SK-N-SH (cell line): ENCODE data around the gene CDCP1.

Experiments used
- ELF1 ChIP-seq: IDR thresholded peaks from 2 replicates; pipeline ENCODE4 v1.4.0; 2012
- EZH2phosphoT487 ChIP-seq: fragments of 200-600 bp; sonication (generic); IDR thresholded peaks from 2 replicates; pipeline ENCODE4 v1.6.1; 2017; ENCODE audit warnings: low read depth, mixed run types, mild to moderate bottlenecking, antibody characterized with exemption, moderate library complexity, borderline replicate concordance
- MEF2A ChIP-seq: IDR thresholded peaks from 2 replicates; pipeline ENCODE4 v1.4.0; 2012; ENCODE audit warnings: low read depth, borderline replicate concordance
- NRF1 ChIP-seq: IDR thresholded peaks from 2 replicates; pipeline ENCODE4 v1.6.1; 2012; ENCODE audit warnings: low read depth, mild to moderate bottlenecking, low read length
- RAD21 ChIP-seq: IDR thresholded peaks from 2 replicates; pipeline ENCODE4 v1.6.1; 2012; ENCODE audit warnings: mild to moderate bottlenecking, low read length
- RXRA ChIP-seq: IDR thresholded peaks from 2 replicates; pipeline ENCODE4 v1.4.0; 2012; ENCODE audit warnings: low read depth, mild to moderate bottlenecking, borderline replicate concordance
- TF ChIP-seq, protein P1 (sequence below): fragments of 200-600 bp; sonication (generic); IDR thresholded peaks from 2 replicates; pipeline ENCODE4 v1.6.1; 2017; ENCODE audit warnings: antibody characterized with exemption, mild to moderate bottlenecking, moderate library complexity
- TF ChIP-seq, protein P2 (sequence below): fragments of 150-350 bp; IDR thresholded peaks from 2 replicates; pipeline ENCODE4 v1.6.1; 2017; ENCODE audit warnings: antibody characterized with exemption, low read length, low read depth, borderline replicate concordance
- TF ChIP-seq, protein P3 (sequence below): IDR thresholded peaks from 2 replicates; pipeline ENCODE4 v1.6.1; 2012; ENCODE audit warnings: mild to moderate bottlenecking, low read depth, low read length, moderate library complexity

DNA sequence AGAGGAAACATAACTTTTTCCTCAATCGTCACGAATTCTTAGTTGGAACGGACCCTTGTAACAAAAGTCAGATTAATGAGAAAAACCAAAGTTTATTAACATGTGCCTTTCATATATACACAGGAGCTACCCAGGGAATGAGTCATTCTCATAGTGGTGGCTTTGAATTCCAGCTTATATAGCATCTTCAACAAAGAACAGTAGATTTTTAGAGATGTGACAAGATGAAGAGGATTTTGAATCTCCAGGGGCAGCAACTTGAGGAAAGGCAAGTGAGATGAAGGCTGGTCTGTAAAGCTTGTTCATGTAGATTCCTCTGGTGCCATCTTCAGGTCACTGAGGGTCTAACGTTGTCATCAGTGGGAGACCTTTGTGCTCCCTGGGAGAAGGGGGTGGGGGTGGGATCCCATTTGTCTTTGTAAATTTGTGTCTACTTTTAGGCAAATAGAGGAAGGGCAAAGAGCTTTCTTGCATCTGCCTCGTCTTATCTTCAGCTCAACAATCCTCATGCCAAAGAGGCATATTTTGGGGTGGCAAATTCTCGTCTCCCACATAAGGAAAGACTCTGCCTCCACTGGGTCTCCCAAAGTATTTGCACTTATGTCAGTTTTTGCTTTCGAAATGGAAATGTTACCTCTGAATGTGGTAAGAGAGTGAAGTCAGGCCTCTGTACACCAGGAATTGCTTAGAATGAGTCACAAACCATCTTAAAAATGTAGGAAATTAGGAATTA is 90.6 kb downstream of the CDCP1 start:
- TF ChIP-seq, protein P1, sequence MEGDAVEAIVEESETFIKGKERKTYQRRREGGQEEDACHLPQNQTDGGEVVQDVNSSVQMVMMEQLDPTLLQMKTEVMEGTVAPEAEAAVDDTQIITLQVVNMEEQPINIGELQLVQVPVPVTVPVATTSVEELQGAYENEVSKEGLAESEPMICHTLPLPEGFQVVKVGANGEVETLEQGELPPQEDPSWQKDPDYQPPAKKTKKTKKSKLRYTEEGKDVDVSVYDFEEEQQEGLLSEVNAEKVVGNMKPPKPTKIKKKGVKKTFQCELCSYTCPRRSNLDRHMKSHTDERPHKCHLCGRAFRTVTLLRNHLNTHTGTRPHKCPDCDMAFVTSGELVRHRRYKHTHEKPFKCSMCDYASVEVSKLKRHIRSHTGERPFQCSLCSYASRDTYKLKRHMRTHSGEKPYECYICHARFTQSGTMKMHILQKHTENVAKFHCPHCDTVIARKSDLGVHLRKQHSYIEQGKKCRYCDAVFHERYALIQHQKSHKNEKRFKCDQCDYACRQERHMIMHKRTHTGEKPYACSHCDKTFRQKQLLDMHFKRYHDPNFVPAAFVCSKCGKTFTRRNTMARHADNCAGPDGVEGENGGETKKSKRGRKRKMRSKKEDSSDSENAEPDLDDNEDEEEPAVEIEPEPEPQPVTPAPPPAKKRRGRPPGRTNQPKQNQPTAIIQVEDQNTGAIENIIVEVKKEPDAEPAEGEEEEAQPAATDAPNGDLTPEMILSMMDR, result peak; percentile 53
- TF ChIP-seq NRF1, result no peak
- no peak for TF ChIP-seq MEF2A
- TF ChIP-seq, protein P2, sequence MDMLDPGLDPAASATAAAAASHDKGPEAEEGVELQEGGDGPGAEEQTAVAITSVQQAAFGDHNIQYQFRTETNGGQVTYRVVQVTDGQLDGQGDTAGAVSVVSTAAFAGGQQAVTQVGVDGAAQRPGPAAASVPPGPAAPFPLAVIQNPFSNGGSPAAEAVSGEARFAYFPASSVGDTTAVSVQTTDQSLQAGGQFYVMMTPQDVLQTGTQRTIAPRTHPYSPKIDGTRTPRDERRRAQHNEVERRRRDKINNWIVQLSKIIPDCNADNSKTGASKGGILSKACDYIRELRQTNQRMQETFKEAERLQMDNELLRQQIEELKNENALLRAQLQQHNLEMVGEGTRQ, result no peak
- TF ChIP-seq, protein P3, sequence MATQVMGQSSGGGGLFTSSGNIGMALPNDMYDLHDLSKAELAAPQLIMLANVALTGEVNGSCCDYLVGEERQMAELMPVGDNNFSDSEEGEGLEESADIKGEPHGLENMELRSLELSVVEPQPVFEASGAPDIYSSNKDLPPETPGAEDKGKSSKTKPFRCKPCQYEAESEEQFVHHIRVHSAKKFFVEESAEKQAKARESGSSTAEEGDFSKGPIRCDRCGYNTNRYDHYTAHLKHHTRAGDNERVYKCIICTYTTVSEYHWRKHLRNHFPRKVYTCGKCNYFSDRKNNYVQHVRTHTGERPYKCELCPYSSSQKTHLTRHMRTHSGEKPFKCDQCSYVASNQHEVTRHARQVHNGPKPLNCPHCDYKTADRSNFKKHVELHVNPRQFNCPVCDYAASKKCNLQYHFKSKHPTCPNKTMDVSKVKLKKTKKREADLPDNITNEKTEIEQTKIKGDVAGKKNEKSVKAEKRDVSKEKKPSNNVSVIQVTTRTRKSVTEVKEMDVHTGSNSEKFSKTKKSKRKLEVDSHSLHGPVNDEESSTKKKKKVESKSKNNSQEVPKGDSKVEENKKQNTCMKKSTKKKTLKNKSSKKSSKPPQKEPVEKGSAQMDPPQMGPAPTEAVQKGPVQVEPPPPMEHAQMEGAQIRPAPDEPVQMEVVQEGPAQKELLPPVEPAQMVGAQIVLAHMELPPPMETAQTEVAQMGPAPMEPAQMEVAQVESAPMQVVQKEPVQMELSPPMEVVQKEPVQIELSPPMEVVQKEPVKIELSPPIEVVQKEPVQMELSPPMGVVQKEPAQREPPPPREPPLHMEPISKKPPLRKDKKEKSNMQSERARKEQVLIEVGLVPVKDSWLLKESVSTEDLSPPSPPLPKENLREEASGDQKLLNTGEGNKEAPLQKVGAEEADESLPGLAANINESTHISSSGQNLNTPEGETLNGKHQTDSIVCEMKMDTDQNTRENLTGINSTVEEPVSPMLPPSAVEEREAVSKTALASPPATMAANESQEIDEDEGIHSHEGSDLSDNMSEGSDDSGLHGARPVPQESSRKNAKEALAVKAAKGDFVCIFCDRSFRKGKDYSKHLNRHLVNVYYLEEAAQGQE, result no peak
- TF ChIP-seq EZH2phosphoT487, result no peak
- TF ChIP-seq RAD21, result peak; percentile 55
- no peak for TF ChIP-seq RXRA
- no peak for TF ChIP-seq ELF1
